GM19324 (cell line): ENCODE measurements around the gene GBA2.
A peak's percentile ranks its signal among the peaks of the same experiment; 100 is the strongest.

ENCODE experiments used
- ATAC-seq: cut with Tn5 transposase; IDR thresholded peaks from one replicate; pipeline ENCODE4 v1.9.1; 2021; ENCODE audit warnings: mild to moderate bottlenecking, moderate library complexity; ENCODE audit not compliant: unreplicated experiment, low FRiP score

The GBA2 gene

GRCh38 chr9:35741740-35742139, 7.3 kb downstream of the GBA2 start:
- no peak for ATAC-seq

DNA sequence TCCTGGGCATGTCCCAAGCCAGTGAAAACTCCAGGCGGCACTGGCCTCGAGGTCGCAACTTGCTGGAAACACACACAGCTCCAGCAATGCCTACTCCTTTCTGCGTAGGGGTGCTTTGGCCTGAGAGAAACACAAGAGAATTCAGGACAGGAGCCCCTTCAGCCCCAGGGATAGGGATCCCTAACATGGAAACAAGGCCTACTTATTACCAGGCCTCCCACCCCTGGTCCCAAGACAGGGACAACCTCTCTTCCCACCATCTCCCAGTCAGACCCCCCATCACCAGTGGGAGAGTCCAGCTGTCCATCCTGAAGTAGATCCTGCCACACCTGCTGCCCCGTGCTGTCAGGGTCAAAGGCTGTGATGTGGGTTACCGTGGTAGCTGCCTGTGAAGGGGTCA, 8.8 kb downstream of the GBA2 start:
- no peak for ATAC-seq

GRCh38 chr9:35738924-35739323, 10.1 kb downstream of the GBA2 start:
- ATAC-seq: no peak

- ATAC-seq: no peak
Observed at GRCh38 chr9:35738186-35738585, 10.8 kb downstream of the GBA2 start.

DNA sequence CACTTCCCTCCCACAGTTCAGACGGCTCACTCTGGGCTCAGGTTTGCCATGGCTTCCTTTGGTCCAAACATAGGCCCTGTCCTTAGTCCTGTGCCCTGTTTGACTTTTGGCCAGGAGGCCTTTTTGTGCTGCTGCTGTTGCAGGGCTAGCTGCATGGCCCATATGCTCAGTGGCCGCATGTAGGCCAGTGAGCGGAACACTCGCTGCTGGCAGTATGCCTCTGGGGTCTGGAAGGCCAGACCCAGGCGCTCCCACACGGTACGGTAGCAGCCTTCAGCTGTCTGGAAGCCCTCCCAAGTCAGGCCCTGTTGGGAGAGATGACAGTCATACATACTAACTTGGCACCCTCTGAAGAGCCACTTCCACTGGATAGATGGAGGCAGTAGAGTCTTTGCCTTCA, 11.9 kb downstream of the GBA2 start:
- ATAC-seq: no peak

GRCh38 chr9:35736201-35736633, 12.8 kb downstream of the GBA2 start:
- ATAC-seq: no peak

DNA sequence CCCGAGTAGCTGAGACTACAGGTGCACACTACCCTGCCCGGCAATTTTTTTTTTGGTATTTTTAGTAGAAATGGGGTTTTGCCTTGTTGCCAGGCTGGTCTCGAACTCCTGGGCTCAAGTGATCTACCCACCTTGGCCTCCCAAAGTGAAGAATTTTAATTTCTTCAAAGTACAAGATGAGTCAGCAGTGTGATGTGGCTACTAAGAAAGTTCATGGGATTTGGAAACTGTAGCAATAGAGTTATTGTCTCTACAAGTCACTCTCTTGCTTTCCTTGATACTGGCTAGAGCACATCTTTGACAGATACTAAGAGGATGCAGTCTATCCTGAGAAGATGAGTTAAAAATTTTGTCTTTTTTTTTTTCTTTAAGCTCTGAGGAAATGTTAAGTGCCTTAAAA, 14.9 kb downstream of the GBA2 start:
- ATAC-seq: no peak

DNA sequence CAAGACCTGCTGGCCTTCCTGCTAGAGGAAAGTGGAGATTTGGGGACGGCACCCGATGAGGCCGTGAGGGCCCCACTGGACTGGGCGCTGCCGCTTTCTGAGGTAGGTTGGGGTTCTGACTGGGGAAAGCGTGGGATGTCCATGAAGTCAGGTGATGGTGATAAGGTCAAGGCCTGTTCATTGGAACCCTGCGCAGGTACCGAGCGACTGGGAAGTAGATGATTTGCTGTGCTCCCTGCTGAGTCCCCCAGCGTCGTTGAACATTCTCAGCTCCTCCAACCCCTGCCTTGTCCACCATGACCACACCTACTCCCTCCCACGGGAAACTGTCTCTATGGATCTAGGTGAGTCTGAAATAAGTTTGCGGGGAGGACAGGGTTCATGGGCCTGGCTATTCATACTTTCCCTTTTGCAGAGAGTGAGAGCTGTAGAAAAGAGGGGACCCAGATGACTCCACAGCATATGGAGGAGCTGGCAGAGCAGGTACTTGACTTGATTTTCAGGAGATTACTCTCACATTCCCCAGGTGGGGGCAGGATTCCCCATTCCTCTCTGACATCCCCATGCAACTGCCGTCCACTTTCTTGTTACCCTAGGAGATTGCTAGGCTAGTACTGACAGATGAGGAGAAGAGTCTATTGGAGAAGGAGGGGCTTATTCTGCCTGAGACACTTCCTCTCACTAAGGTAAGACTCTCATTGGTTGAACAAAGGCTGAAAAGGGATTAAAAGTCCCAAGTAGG, 16.1 kb downstream of the GBA2 start:
- peak; percentile 1 for ATAC-seq

- ATAC-seq: peak; percentile 85
Observed at GRCh38 chr9:35732185-35732799, 16.7 kb downstream of the GBA2 start, which contains the start of the genes CREB3 and TLN1. CREB3 (plus strand) TSS chr9:35732666; CDS start chr9:35732773, 107 bp downstream. TLN1 (minus strand) TSS chr9:35732195; CDS start chr9:35725694, 6,501 bp downstream.

DNA sequence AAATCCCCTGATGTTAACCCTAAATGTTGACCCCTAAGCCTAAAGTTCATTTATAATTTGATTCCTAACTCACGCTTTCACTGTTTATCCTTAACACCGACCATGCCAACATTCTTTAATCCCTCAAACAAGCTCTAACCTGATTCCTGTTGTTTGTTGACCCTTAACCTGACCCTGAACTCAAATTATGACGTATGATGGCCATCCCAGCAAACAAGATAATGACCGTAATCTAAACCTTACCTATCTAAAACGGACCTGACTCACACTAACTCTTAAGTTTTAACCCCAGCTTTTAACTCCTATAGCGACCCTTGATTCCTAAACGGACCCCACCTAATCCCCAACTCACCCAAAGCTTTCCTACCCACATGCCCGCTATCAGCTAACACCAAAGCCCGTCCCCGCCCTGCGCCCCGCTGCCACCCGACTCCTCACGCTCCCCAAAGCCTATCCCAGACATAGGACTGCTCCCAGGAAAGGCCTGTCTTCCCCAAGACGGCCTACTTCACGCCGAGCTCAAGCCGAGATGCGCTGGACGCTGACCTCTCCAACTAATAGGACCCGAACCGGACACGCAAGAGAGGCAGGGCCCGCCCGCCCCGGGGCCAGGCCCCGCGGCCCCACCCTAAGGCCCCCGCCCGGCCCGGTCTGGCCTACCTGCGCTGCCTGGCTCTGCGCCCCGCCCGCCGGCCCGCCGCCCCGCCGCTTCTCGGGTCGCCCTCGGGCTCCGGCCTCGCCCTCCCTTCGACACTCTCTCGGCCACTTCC, 17.4 kb downstream of the GBA2 start:
- no peak for ATAC-seq

DNA sequence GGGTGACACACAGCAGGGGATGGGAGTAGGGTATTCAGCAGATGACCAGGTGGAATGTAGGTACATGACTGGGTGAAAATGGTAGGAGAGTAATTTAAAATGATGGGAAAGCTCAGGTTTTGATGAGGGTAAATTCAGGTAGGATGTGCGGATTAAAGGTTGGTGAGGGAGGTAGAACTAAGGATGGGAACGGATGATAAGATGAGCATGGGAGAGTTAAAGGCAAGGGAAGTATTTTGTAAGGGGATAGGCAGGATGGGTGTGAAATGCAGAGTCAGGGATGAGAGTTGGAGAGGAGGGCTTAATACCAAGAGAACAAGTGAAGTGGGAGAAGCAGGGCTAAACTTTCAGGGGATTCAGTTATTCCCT, 18.6 kb downstream of the GBA2 start:
- no peak for ATAC-seq

DNA sequence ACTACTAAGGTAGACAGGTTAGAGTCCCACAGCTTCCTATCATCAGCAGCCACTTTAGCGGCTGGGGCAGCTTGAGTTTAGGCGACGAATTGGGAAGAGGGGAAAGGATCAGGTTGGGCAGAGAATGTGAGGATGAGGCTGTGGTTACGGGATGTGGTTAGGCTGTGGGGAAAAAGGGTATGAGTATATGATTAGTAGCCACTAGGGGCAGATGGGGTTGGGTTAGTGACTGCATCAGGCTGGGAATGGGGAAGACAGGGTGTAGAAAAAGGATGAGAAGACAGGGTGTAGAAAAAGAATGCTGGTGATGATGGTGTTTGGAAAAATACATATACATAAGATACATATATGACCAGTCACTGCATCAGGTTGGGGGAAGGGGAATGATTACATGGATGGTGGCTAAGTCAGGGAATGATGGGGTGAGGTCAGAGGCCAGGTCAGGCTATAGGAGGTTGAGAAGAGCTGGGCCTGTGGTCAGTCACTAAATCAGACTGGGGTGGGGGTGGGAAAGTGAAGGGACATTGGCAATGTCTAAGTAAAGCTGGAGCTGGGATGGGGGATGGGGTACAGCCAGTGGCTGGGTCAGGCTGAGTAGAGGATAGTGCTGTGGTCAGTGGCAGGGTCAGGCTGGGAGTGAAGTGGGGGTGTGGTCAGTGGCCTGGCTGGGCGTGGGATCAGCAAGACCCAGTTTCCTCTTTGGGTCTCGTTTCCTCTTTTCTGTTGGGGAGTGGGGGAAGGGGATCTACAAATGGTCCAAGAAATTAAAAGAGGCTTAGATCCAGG, 19.1 kb downstream of the GBA2 start:
- no peak for ATAC-seq

DNA sequence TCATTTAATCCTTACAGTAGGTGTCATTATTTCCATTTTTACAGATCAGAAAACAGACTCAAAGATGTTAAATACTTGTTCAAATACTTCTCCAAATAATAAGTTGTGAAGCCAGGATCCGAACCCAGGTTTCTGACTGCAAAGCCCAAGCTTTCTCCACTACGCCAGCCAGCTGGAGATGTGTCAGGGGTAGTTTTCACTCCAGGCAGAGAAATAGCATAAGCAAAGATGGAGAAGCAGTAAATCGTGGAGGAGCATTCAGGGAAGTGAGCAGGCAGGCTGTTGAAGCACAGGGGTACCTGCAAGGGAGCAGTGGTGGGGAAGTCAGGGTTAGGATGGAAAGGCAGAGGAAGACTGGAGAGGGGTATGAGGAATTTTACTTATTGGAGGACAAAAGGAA, 19.9 kb downstream of the GBA2 start:
- ATAC-seq: no peak

DNA sequence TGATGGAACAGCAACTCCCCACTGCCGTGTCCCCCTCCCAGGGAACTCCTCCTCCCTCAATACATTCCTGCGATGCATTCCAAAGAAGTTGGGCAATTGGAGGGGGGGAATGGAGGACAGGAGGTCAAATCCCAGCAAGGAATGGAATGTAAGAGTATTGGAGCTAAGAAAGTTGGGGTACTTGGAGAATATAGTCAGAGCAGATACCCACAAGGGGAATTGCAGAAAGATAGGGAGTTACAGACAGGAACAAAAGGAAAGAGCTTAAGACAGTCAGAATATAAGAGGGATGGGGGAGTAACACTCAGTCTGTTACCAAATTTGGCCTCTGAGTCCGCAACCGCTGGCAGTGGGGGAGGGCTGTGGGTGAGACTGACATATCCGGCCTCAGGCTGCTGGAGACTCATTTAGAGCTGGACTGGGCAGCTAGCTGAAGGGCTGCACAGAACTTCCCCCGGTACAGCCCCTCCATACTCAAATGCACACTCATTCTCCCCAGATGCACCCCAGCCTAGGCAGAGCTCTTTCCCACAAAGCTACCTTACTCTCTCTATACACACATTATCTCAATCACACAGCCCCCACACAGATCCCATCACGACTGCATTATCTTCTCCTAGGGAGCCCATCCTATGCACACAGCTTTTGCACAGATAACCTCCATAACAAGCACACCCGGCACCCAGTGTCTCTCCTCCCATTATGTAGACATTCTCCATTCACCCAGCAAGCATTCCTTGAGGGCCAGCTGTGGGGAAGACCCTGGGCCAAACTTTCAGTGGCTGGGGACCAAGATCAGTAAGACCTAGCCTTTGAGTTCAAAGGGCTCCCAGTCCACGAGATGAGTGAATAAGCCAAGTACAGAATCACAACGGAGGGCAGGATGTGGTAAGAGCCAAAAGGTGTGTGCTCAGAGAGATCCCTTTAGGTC, 20.7 kb downstream of the GBA2 start:
- no peak for ATAC-seq

- ATAC-seq: no peak
Observed at GRCh38 chr9:35727676-35728040, 21.4 kb downstream of the GBA2 start.

- no peak for ATAC-seq
Observed at GRCh38 chr9:35726931-35727330, 22.1 kb downstream of the GBA2 start.

GRCh38 chr9:35725362-35725761, 23.7 kb downstream of the GBA2 start:
- no peak for ATAC-seq

DNA sequence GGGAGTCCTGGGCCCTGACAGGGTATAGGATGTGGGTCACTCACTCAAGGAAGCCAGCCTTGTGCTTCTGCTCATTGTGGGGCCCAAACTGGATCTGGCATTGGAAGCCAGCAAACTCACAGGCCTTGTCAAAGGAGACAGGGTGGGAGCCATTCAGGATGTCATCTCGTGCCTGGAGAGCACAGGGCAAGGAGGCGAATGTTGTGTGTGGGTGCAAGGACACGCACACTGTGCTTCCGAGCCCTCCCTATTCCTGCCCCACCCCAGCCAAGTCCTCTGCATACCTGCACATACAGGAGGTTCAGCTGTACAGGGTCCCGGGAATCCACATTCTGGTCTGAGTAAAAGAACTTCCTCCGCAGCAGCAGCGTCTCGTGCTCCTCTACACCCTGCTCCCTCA, 25.1 kb downstream of the GBA2 start:
- no peak for ATAC-seq

- no peak for ATAC-seq
Observed at GRCh38 chr9:35723426-35723825, 25.6 kb downstream of the GBA2 start.

DNA sequence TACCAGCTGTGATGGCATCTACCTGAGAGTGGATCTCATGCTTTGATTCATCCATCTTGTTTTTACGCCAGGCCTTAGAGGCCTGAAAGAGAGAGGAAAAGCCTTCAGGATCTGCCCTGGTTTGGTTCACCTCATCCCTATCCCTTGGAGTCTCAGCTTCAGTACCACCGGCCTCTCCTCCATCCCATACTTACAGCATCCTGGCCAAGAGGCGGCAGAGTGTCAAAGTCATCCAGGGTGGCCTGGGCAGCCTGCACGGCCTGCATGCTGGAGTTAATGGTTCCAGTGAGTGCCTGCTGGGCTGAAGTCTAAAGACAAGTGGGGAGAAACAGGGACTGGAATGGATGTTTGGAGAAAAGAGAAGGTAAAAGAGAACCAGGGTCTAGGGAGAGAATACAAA, 29.5 kb downstream of the GBA2 start:
- ATAC-seq: no peak
